Prostate gland (tissue), 2 donors: ENCODE results near the gene CSE1L.

Experiments used
- POLR2AphosphoS5 ChIP-seq: sonication (generic); formaldehyde crosslinking; IDR thresholded peaks from one replicate; pipeline ENCODE4 v1.6.1; 2017; ENCODE audit warnings: antibody characterized with exemption
- TF ChIP-seq, protein P1 (sequence below), 4 experiments: fragments of 200-600 bp in 2 of 4; fragments of 450-650 bp in 2 of 4; sonication (generic) in 2 of 4; IDR thresholded peaks; 1 replicate in 3 of 4; 2 replicates in 1 of 4; pipeline ENCODE4 v1.5.1; 2016 to 2019; ENCODE audit warnings: antibody characterized with exemption in 4 of 4, mild to moderate bottlenecking in 2 of 4, moderate library complexity in 2 of 4

DNA sequence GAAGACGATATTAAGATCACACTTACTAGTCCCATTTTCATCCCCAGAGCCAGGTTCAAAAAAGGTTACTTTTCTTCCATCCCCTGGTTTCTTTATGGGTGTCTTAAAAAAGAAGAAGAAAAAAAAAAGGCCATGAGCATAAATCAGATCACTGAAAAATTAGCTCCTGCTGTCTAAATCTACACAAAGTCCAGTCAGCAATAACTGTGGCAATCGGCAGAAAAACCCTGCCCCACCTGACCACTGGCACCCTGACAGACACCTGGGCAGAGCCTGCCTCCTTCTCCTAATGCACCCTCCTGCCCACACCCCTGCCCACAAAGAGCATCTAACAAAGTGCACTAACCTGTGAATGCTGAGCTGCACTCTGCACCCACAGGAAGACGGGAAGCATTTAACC, 72.2 kb downstream of the CSE1L start:
- TF ChIP-seq POLR2AphosphoS5: no peak
- TF ChIP-seq, protein P1, sequence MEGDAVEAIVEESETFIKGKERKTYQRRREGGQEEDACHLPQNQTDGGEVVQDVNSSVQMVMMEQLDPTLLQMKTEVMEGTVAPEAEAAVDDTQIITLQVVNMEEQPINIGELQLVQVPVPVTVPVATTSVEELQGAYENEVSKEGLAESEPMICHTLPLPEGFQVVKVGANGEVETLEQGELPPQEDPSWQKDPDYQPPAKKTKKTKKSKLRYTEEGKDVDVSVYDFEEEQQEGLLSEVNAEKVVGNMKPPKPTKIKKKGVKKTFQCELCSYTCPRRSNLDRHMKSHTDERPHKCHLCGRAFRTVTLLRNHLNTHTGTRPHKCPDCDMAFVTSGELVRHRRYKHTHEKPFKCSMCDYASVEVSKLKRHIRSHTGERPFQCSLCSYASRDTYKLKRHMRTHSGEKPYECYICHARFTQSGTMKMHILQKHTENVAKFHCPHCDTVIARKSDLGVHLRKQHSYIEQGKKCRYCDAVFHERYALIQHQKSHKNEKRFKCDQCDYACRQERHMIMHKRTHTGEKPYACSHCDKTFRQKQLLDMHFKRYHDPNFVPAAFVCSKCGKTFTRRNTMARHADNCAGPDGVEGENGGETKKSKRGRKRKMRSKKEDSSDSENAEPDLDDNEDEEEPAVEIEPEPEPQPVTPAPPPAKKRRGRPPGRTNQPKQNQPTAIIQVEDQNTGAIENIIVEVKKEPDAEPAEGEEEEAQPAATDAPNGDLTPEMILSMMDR (IDR thresholded peaks at IDR 0.05): no peak
